ENCODE measurements around the gene SEC24D.

The SEC24D gene

DNA sequence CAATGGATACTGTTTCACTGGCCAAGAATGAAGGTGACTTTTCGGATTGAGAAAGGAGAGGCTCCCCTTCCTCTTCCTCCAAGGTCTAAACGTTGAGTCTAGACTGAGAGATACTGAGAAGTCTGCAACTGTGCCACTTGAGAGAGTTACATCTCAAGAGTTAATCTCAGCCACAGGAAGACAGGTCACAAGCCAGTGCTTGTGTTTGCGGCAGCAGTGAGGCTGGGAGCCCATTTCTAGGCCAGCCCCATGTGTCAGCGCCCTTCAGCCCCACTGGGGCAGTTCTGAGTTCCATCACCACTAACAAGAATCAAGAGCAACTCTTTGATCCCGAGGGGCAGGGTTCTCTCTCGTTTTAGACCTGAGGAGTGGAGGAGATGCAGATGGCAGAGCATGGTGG is 7.3 kb upstream of the SEC24D start:
- DNase-seq: no peak

DNA sequence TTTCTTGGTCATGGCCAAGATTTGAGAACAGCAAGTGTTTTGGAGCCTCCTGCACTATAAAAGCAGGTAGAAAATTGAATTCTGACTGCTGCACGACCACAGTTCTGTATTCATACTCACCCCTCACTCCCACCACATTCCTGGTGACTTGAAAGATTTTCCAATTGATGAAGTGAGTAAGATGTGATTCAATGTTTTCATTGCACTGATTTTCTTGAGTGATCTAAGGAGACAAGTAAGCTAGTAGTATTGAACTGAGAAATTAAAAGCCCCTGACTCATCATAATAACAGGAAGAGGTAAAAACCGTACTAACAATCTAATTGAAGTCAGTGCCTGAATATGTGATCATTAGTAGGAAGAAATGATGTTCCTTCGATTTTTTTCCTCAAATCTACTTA is 6.1 kb upstream of the SEC24D start:
- no peak for DNase-seq

DNA sequence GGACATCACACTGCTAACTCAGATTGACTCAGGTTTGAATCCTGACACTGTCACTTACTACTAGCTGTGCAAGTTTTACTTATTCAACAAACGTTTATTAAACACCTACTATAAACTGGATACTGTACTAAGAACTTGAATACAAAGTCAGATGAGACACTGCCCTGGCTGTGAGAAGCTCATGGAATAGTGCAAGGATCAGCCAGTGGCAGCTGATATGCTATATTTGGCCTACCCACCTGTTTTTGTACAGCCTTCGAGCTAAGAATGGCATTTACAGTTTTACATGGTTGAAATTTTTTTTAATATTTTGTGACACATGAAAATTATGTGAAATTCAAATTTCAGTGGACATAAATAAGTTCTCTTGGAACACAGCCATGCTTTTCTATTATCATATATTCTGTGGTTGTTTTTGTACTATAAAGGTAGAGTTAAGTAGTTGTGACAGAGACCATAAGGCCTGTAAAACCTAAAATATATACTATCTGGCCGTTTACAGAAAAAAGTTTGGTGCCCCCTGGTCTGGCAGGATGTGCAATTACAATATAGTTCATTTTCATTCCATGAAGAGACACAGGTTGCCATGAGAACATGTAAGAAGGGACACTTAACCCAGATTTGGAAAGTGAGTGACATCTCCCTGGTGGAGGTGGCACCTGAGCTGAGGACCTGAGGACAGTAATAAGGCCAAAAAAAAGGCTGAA is 3.4 kb upstream of the SEC24D start:
- no peak for DNase-seq

DNA sequence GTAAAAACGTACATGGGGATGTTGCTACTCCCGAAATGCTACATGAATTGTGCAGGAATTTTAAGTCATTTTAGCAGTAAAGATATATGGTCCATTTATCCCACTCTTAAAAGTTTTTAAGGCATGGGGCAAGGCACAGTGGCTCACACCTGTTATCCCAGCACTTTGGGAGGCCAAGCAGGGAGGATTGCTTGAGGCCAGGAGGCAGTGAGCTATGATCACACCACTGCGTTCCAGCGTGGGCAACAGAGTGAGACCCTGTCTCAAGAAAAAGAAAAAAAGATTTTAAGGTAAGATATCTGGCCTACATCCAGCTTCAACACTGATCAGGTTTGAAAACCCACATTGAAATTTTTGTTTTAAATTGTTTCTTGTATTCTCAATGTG is 1.2 kb upstream of the SEC24D start:
- no peak for DNase-seq

GRCh38 chr4:118836301-118837120 is 585 bp upstream of the SEC24D start:
- DNase-seq: no peak

DNA sequence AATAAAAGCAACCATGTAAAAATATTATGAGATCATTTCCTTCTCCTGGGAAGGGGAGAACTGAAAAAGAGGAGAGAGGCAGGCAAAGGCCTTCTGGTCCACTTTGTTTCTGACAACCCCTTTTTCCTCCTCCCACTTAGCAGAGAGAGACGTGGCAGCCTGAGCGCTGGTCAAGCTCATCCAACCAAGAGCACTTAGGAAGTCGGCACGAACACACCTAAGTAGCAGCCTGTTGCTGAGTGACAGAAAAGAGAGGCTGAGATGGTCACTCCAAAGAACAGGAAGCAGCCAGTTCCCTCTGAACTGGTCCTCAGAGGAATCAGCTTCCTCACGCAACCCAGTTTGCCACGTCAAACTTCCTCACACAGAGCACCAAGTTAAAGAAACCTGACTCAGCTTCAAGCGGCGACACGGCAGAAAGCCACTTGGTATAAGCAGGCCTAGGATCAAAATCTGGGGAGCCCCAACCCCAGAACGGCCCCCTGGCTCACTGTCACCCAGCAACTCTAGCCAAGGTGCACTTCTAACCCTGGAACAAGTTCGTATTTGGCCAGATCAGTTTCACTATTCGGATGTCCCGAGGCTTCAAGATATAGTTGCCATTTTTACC is 861 bp downstream of the SEC24D start:
- DNase-seq: peak; percentile 67

DNA sequence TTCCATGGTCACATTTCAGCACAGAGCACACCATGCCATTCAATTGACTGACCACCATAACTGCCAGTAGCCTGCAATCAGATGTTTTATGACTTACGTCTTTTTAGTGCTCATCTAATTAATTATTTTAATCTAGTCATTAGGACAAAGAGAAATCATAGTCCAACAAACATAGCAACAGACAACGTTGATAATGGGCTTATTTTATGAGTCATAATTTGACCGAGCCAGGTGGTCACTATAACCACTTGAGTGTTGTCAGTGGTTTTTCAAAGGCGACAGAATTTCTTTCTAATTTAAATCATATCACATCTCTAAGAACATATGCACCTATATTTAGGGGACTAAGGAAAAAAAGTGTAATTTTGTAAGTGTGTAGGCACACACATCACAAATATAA is 1.9 kb downstream of the SEC24D start:
- no peak for DNase-seq

GRCh38 chr4:118833192-118833820 is 2.6 kb downstream of the SEC24D start:
- no peak for DNase-seq

GRCh38 chr4:118829107-118829506 is 6.8 kb downstream of the SEC24D start:
- no peak for DNase-seq

GRCh38 chr4:118826723-118827444 is 9.0 kb downstream of the SEC24D start:
- no peak for DNase-seq

DNA sequence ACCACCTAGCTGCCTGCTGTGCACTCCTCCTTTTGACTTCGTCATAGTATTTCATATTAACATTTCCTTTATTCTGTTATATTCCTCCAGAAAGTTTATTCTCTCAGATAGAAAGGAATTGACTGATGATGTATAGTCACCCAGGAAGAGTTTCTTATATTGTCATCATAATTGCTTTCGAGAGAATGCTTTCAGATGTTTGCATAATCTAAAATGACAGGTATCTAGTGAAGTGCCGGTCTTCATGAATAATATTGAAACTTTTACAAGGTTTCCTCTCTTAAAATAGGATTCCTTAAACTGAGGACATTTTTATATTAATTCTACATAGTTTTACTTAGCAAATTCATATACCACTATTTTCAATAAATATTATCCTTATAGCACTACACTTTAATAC is 10.1 kb downstream of the SEC24D start:
- no peak for DNase-seq

DNA sequence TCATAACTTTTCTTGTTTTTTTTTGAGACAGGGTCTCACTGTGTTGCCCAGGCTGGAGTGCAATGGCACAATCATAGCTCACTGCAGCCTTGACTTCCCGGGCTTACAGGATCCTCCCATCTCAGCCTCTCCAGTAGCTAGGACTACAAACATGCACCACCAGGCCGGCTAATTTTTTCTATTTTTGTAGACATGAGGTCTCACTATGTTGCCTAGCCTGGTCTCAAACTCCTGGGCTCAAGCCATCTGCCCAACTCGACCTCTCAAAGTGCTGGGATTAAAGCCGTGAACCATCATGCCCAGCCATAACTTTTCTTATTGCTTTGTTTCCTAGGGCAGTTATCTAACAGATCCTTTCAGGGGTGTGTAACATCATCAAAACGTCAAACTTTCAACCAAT is 11.8 kb downstream of the SEC24D start:
- no peak for DNase-seq

DNA sequence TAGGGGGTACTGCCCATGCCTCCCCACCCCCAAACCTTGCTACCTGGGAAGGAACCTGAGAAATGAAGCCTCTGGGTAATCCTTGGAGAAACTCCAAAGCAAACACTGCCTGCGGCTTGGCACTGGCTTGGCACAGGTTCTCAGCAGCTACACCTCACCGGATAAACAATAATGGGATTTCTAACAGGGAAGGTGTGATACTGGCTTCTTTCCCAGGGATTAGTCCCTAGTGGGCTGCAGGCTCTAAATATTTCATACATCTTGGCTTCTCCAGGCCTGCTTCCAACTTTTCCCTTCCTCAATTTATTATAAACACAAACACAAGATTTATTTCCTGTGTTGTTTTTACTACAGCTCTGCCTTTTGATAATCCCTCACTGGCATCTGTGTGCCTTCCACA is 12.5 kb downstream of the SEC24D start:
- DNase-seq: no peak

- DNase-seq: no peak
Measured at GRCh38 chr4:118821590-118822293, 14.2 kb downstream of the SEC24D start.

- DNase-seq: no peak
Measured at GRCh38 chr4:118817178-118817930, 18.6 kb downstream of the SEC24D start.

DNA sequence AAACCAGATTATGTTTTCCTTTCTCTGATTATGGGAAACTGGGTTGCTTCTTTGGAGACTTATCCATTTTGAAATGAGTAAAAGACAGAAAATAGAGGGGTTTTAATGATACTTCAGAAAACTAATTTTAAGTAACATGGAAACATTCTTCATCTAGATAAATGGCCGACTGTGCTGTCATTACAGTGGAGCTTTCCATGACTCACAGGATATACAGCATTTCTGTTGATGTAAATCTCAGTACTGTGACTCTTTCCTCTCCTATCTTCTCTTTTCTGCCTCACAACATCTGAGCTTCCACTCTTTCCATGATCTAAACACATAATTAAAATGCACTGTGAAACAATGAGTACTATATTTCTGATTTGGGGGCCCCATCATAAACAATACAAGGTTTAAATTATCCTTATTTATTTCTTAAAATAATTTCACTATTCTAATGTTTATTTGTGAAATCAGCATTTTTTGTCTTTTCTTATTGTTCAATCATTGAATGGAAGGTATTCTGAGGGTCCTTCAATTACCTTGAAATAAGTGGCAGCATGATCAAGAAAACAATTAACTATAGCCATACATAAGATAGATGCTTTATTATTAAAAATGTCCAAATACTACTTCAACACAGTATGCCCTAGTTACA is 19.3 kb downstream of the SEC24D start:
- DNase-seq: no peak

- DNase-seq: no peak
Measured at GRCh38 chr4:118814891-118815290, 21.0 kb downstream of the SEC24D start.

DNA sequence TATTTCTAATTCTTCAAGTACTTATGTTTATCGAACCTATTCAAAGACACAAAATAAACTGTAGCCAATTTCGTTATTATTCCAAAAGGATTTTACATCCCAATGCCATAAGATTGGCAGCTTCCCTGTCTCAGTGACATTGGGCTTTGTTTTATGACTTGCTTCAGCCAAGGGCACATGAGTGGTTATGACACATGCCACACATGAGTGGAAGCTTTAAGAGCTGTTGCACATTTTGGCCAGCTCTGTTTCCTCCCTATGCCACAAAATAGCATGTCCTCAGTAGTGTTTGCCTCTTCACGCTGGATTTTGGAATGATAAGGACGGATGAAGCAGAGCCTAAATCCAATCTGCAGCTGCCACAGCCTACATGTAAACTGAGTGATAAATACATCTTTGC is 21.9 kb downstream of the SEC24D start:
- no peak for DNase-seq

GRCh38 chr4:118813561-118813960 is 22.4 kb downstream of the SEC24D start:
- no peak for DNase-seq

DNA sequence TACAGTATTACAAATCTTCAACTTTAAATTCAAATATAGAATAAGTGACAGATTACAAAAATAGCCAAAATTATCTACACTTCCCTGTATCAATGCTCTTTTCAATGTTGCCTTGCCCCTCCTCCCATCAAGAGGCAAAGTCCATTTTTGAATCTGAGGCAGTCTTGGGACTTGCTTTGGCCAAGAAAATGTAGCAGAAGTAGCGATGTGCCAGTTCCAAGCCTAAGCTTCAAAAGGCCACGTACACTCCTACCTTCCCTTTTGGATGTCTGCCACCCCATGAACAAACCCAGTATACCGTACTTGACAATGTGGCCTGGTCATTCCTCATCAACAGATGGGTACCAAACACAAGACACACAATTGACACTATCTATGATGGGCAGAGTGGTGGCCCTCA is 24.1 kb downstream of the SEC24D start:
- DNase-seq: no peak

Data from T1000 (cell line).